SKM-1 (cell line): ENCODE results near the gene THBS2.
"Not testable (repeated sequence)": the region's sequence is repeated elsewhere in the genome, so short reads cannot be mapped to it uniquely, and the experiment has no call there.

Experiments used
- DNase-seq: peaks from one replicate; lab custom pipeline; 2025; ENCODE audit not compliant: unreplicated experiment; lab: John Stamatoyannopoulos, UW

THBS2 gene

DNA sequence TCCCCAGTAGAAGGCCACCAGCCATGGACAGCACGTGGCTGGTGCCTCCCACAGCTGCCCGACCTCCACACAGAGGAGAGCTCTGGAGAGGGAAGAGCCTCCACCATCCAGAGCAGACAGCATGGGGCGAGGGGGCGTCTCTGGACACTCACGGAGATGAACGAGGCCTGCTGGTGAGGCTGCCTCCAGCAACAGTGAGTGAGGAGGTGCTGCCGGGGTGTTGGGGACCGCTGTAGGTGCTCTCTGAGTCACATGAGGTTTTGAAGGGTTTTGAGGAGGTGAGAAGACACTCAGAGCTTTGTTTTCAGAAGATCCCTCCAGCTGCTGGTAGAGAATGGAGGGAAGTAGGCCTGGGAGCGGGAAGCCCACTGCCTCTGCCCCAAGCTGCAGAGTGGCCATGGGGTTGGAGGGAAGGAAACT lies 65.6 kb downstream of the THBS2 start:
- no peak for DNase-seq

DNA sequence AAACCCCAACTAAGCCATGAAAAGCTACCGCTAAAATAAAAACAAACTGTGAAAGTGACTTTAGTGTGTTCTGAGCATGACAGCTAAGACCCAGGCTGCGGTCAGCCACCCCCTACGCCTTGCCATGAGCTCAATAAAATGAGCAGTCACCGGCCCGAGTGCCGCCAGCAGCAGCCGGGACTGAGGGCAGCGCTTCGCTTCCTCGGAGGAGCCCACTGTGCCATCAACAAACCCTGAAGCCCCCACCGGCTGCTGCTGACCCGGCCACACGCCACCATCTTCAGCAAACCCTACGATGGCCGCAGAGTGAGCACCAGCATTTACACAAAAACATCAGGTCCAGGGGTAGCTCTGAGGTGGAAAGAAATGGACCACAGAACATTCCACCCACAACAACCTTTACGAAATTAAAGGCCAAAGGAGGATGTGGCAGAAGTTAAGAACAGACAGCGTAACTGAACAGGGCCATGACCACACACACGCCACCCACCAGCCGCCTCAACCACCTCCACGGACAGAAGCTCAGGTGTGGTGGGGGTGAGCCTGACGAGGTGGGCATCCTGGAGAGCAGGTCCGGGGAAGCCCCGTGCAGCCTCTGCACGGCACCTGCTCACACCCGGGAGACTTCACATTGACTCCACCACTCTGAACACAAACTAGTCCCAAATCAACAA lies 67.0 kb downstream of the THBS2 start:
- no peak for DNase-seq

DNA sequence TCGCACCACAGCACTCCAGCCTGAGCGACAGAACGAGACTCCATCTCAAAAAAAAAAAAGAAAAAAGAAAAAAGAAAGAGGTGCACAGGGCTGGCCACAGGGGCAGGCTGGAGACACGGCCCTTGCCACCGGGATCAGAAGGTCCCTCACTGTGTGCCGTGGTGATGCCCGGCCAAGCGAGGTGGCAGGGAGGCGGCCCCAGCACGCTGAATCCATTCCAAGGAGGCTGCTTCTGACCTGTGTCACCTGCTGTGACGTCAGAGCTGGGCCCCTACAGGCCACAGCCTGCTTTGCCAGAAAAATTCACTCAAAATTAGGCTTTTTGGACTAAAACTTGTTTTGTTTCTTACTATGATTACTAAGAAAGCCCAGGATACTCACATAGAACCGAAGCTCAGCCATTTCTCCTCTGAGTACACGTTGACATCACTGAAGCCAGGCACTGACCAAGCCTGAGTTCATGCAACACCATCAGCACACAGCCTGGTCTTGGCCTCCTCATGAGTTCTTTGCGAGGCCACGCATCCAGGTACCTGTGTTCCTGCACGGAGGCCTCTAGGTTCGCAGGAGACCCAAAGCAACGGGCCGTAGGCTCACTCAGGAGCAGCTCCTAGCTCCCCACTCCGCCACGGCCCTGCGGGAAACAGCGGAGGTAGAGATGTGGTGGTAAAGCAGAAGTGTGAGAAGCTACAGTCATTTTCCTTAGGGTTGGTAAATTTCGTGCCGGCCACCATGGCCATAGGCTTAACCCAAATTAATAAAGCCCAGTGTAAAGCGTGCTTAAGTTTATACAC lies 67.8 kb downstream of the THBS2 start:
- no peak for DNase-seq

DNA sequence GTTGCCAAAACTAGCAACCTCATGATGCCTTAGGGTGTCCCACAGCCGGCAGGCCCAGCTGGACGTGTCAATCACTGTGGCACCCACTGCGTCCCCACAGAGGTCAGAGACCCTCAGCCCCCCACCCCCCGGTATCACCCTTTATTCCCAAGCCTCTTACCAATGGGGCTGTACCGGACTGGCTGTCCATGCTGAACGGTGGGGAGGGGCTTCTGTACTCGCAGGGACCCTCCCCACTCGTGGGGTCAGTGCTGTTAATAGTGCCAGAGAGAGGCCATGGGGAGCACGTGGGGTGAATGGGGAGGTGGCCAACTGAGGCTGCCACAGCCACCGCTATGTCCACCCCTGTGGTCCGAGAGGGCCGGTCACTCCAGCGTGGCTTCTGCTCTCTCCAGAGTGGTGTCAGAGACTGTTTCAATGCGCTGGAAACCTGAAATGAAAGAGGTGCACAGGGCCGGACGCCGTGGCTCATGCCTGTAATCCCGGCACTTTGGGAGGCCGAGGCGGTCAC lies 68.6 kb downstream of the THBS2 start:
- DNase-seq, result no peak

DNA sequence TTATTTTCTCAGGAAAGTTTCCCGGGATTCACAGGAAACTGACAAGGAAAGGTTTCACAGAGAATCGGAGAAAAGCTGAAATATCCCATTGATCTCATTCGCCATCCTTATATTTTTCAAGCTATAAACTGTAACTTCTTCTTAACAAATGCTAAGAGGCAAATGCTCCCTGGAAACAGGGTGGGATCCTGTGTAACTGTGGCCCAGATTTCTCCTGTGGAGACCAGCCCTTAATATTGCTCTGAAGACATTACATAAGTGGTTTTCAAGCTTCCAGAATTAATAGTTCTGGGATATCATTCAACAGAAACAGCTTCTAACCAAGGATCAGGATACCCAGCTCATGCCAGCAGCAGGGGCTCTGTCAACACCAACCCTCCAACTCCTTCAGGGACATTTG lies 69.2 kb downstream of the THBS2 start:
- no peak for DNase-seq

DNA sequence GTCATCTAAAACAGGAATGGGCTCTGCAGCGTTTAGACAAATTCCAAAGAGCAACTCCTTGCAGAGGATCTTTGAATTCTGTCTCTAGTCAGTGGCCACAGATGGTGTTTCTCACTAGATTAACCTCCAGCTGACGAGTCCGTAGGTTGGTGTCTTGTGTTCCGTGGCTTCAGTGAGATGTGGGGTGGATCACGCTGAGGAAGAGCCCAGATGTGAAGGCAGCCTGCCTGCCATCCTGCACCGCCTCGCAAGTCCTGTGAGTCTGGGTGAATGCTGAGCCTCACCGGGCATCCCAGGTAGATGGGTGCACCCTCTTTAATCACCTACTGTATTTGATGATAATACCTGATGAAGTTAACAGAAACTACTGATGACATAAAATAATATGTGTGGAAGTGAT lies 70.4 kb downstream of the THBS2 start:
- DNase-seq, result no peak

DNA sequence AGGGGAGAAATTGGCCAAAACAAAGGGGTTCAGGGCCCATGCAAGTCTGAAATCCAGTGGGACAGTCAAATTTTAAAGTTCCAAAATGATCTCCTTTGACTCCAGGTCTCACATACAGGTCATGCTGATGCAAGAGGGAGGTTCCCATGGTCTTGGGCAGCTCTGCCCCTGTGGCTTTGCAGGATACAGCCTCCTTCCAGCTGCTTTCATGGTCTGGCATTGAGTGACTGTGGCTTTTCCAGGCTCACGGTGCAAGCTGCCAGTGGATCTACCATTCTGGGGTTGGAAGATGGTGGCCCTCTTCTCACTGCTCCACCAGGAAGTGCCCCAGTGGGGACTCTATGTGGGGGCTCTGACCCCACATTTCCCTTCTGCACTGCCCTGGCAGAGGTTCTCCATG lies 73.8 kb downstream of the THBS2 start:
- not testable (repeated sequence) for DNase-seq

DNA sequence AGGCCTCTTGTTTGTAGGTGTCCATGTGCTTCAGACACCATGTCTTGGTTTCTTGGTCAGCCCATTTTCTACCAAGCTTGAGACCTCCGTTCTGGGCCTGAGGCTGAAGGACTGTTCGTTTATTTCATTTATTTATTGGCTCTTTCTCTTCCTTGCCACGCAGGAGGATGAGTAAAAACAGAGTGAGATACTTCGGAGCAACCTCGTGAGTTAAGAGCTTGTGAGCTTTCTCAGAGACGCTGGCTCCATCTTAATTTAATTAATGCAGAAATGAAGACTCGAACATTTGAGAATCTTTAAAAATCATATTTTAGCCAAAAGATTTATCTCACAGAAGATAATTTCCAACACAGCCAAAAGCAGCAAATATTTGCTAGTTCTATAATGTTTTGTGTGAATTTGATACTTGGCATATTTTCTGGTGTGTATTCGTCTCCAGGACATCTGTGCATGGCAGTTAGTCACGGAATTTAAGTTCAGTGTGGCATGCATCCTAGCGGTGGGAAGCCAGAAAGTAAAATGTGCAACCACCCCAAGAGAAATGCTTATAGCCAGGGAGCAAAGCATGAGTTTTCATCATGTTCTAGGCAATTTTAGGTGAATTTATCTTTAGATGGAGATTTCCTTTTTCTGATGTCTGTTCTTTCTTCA lies 76.0 kb downstream of the THBS2 start:
- no peak for DNase-seq

DNA sequence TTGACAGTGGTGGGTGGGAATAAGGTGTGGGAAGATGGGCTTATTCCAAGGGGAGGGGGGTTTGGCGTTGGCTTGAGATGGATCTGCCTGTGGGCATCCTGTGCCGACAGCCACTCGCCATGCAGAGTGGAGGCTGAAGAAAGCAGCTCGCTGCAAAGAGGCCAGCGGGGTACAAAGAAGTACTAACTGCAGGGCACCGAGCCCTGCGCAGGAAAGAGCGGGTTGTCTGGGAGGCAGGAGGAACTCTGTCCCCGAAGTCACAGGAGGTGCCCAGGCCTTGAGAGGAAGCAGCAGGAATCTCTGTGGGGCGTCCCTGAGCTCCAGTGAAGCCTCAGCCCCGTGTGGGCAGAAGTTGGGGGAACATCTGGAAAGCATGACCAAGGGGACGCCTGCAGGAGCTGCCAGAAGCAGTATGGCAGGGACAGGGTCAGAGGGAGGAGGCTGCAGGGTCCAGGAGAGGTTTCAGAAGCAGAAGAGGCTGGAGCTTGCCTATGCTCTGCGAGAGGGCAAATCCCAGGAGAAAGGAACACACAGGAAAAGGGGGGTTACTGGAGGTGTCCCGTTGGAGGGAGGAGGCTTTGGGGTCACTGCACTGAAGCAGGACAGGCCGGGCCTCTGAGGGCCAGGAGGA lies 77.2 kb downstream of the THBS2 start:
- no peak for DNase-seq

DNA sequence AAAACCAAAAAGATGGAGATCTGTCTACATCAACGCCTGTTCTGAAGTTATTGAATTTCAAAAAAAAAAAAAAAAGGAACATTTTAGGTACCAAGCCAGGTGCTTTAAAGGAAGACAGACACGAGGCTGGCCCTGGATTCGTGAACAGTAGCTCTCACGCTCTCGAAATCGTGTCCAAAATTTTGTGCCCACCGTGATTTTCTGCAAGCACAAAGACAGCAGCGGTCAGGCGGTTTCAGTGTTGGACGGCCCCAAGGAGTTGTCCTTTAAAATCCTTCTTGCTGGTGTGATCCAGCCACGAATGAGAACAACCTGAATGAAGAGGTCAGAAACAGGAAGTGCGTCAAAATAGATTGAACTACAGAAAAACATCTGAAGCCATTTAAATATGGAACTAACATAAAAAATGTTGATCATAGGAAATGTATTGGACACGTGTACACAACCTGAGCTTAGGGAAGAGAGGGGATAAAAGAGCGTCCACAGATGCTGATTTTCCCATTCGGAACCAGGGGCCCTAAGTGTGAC lies 78.2 kb downstream of the THBS2 start:
- no peak for DNase-seq

DNA sequence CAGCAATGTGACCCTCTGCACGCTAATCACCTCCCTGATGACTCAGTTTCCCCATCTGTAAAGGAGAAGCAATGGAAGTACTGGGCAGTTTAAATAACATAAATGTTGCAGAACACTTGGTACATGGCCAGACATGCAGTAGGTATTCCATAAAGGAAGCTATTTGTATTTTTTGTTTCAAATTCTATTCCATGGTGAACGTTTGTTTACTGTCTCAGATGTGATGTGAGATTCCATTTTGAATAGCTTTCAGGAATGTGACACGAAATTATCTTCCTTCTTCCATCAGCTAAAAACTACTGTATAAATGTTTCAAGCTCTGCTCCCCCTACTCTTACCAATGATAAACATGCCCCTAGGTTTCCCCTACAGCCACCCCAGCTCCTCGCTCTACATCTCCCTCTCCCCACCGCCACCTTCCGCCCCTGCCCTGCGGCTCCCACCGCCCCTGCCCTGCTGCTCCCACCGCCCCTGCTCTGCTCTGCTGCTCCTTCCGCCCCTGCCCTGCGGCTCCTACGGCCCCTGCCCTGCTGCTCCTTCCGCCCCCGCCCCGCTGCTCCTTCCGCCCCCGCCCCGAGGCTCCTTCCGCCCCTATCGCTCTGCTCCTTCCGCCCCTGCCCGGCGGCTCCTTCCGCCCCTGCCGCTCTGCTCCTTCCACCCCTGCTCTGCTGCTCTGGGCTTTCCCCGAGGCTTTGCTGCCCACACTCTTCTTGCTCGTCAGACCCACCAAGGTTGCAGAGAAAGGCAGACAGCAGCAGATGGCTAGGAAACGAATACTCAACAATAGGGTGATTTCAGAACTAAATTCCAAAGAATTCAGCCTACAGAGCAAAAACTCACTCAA lies 78.9 kb downstream of the THBS2 start:
- DNase-seq, result no peak

DNA sequence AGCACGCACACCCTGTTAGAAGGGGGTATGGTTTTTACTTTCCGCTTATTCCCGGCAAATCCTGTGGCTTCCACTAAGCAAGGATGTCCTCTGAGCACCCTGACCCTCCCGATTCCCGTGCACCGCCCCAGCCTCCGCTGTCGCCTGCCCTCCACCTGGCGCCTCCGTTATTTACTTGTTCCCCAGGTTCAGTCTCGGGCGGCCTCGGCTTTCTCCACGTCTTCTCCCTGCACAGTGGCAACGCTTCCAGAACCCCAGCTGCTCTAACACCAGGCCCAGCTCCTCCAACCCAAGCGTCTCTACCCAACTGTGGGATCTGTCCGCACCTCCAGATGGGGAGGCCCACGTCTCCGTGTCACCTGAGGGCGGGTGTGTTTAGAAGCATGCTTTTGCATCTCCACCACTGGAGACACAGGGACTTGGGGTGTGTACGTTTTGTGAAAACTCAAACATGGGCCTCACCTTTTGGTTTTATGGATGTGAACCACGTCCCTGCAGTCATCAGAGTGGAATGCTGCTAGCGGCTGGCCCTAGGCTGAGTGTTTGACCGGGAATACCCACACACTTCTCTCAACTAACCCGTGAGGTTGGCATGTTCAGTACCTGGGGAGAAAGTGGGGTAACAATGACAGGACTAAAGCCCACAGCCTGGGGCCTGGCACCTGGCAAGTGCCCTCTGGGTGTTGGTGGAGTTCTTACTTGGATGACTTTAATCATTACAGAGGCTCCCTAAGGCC lies 79.9 kb downstream of the THBS2 start:
- DNase-seq, result no peak

DNA sequence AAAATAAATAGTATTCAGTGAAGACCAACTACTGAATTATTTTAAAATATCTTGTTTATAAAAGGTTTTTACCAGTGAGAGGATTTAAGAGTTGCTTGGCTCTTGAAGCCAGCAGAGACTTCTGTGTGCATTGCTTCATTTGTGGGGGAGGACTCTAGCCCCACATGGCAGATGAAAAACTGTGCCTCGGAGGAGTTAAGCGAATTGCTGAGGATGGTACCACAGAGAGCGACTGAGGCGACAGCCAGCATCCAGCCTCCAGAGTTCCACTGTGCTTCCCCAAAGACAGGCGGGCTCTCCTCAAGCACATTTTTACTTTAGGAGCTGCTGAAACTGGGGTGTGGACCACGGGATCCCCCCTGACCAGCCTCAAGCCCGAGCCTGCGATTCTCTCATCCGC lies 80.7 kb downstream of the THBS2 start:
- DNase-seq, result no peak

DNA sequence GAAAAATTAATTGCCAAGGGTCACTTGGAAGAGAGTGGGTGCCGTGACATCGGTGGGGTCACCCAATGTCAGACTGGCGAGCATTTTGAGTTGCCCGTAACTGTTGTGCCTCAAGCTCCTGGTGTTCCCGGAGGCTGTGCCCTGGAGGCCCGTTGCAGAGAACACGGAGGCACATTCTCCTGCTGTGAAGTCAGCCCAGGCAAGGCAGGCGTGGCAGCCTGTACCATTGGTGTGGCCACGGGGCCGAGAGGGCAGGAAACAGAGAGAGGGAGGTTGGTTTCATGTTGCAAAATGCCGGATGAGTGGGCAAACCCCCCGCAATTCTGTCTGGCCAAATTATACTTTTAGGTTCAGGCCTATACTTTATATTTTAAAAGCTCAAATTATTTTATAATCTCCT lies 81.2 kb downstream of the THBS2 start:
- DNase-seq, result no peak

DNA sequence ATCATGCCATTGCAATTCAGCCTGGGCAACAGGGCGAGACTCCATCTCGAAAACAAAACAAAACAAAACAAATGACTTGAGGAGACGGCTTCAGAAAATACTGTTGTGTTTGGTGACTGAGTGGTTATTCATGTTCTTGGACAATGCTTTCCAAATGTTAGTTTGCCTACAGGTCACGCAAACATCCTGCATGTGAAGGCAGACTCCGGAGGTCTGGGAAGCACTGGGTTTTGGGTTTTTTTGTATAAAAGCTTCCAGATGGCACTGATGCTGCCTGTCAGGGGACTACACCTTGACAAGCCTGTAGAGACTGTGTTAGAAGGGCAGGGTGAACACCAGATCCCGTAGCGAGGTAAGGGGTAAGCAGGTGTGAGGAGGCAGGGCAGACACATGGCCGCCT lies 81.7 kb downstream of the THBS2 start:
- no peak for DNase-seq

DNA sequence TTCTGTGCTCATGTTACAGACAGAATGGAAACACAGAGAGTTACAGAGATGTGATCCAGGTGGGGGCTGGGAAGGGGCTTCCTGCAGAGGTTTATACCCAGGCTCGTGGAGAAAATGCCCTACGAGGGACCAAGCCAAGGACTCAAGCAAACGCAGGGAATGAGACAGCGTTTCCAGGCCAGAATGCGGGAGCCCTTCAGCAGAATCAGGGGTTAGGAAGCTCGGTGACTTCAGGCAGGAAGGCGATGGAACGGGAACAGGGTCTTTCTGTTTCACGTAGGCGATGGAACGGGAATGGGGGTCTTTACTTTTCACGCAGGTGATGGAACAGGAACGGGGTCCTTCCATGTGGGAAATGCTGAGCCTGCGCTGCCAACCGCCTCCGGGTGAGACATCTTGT lies 82.6 kb downstream of the THBS2 start:
- DNase-seq, result no peak

DNA sequence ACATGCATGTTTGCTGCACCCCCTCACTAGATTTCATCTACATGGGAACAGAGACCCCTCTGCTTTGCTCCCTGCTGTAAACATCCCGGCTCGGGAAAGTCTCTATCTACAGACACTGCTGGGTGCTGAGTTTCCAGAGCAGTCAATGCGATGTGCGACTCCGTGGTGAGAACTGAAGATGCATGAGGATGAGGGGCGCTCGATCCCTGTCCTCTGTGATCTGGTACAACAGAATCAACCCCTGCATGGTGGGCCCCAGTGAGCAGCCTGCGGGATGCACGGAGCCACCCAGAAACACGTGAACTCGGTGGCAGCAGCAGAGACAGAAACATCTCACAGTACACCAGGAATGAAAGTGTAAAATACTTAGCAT lies 83.1 kb downstream of the THBS2 start:
- no peak for DNase-seq

DNA sequence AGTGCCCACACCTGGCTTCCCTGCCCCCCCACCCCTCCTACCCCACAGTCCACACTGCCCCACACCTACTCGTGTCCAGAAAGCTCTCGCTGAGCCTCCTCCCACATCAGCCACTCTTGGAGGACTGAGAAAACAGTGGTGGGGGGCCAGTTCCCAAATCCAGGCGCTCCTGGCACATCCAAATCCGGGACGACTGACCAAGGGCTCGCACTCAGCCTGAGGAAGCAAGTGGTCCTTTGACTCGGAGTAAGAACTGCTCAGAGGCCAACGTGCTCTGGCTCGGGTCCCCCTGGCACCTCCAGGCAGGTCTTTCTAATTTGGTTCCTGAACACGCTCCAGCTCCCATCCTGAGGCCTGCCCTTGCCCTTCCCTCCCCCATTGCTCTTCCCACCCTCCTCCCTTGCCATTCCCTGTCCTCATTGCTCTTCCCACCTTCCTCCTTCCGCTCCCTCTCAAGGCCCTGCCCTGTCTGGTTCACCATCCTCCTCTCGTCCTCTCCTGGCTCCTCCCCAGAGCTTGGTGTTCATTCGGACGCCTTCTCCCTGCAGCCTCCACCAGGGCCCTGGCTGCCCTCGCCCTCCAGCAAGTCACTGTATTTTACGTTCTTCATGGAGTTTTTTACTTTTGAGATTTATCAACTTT lies 83.6 kb downstream of the THBS2 start:
- no peak for DNase-seq

DNA sequence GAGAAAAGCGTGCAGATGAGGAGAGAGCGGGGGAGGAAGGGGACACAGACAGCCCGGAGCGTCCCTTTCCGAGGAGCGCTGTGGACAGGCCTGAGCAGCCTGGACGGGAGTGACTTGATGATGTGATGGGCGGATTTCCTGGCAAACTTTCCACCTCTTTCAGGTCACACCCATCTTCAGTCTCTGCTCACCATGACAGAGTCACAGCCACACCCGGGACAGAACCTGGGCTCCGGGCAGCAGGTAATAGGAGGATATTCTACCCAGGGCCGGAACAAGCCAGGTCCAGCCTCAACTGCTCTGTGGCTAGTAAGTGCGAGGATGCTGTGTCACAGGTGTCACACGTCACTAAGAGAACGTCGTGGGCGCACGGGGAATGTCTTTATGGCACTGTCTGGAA lies 84.3 kb downstream of the THBS2 start:
- no peak for DNase-seq
